ENCODE data around the gene WDR17. TPM values are rescaled to one million over a fixed set of nuclear protein-coding genes. Genes with fewer than 3 reads are reported as not detected.

The WDR17 gene
- total RNA-seq, 4 donors from 2014 or later, result 0.19 to 0.72 (median 0.53) TPM

DNA sequence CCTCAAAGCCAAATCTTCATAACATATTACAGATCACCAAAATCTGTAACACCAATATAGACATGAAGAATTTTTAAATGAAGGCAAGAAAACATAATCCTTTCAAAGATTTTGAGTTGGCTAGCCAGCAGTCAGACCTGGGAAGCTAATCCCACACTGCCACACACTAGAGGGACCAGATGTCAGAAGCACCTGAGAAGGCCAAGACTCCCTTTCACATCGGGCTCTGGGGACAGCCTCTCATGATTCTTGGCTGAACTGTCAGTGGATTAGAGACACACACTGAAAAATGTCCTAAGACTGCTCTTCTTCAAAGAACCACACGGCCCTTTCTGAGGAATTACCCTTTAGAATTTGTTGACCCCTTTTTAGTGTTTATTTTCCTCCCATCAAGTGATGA is 157.9 kb downstream of the WDR17 start:
- Histone ChIP-seq H3K4me1 (no peaks in the 10 kb centered on the region), H3K36me3 (no peaks in the 10 kb centered on the region), H3K9me3 (no peaks in the 10 kb centered on the region), H3K27ac (no peak overlapping the region), H3K4me3 (no peak overlapping the region), H3K27me3 (no peaks in the 10 kb centered on the region)
- 81% methylated on average over 2 of the region's 2 CpGs for WGBS
- no peak for DNase-seq (ENCODE audit: low spot score in 2 of 2)
- TF ChIP-seq CTCF (IDR thresholded peaks at IDR 0.05) (no peak), POLR2AphosphoS5 (IDR thresholded peaks at IDR 0.05) (no peak), EP300 (IDR thresholded peaks at IDR 0.05) (no peak), POLR2A (IDR thresholded peaks at IDR 0.05) (no peak)

- H3K27ac ChIP-seq, result no peak overlapping the region
- H3K4me1 ChIP-seq, result no peaks in the 10 kb centered on the region
- H3K36me3 ChIP-seq, result no peaks in the 10 kb centered on the region
- H3K27me3 ChIP-seq, result no peaks in the 10 kb centered on the region
- H3K9me3 ChIP-seq, result no peaks in the 10 kb centered on the region
- no peak for DNase-seq (ENCODE audit: low spot score in 2 of 2)
- TF ChIP-seq CTCF (IDR thresholded peaks at IDR 0.05) (no peak), EP300 (IDR thresholded peaks at IDR 0.05) (no peak), POLR2A (IDR thresholded peaks at IDR 0.05) (no peak), POLR2AphosphoS5 (IDR thresholded peaks at IDR 0.05) (no peak)
- no peak overlapping the region for H3K4me3 ChIP-seq
- 78% methylated on average over 5 of the region's 5 CpGs for WGBS
These were observed 161.1 kb downstream of the WDR17 start for GRCh38 chr4:176226736-176227135.

GRCh38 chr4:176229645-176230044 is 164.0 kb downstream of the WDR17 start:
- no peak overlapping the region for H3K27ac ChIP-seq
- TF ChIP-seq POLR2A (IDR thresholded peaks at IDR 0.05) (no peak), EP300 (IDR thresholded peaks at IDR 0.05) (no peak), CTCF (IDR thresholded peaks at IDR 0.05) (no peak), POLR2AphosphoS5 (IDR thresholded peaks at IDR 0.05) (no peak)

More at GRCh38 chr4:176229645-176230044, 164.0 kb downstream of the WDR17 start:
- Histone ChIP-seq H3K9me3 (no peaks in the 10 kb centered on the region), H3K4me3 (no peak overlapping the region), H3K27me3 (no peaks in the 10 kb centered on the region), H3K36me3 (no peaks in the 10 kb centered on the region), H3K4me1 (no peaks in the 10 kb centered on the region)
- 54% methylated on average over 4 of the region's 4 CpGs for WGBS
- DNase-seq (ENCODE audit: low spot score in 2 of 2), result no peak

Other genes with a start within 250 kb of the WDR17 start
- gene SPATA4, start 129.7 kb downstream of the WDR17 start, total RNA-seq, result under 1 TPM in 1 of 4 donors, not detected in 3; 0.57 TPM
- not detected for gene ASB5, start 203.4 kb downstream of the WDR17 start, total RNA-seq